Mucosa of rectum (tissue), 2 donors: ENCODE results near the gene TMA7.
"Not testable (repeated sequence)": the region's sequence is repeated elsewhere in the genome, so short reads cannot be mapped to it uniquely, and the experiment has no call there.

Experiments
- H3K27ac ChIP-seq, 2 donors: one replicate each; pipeline ENCODE4 v1.7.0; 2013; ENCODE audit warnings: inconsistent platforms in 2 of 2, low read depth in 2 of 2, low read length in 2 of 2
- H3K27me3 ChIP-seq, 2 donors: one replicate each; pipeline ENCODE4 v1.7.0; 2013; ENCODE audit warnings: low read length in 2 of 2; ENCODE audit not compliant: control insufficient read depth in 2 of 2, insufficient read depth in 2 of 2
- H3K36me3 ChIP-seq, 2 donors: one replicate each; pipeline ENCODE4 v1.7.0; 2013; ENCODE audit warnings: low read length in 2 of 2; ENCODE audit not compliant: control insufficient read depth in 2 of 2, insufficient read depth in 2 of 2
- H3K4me1 ChIP-seq, 2 donors: one replicate each; pipeline ENCODE4 v1.7.0; 2013; ENCODE audit warnings: low read length in 2 of 2, mild to moderate bottlenecking in 1 of 2; ENCODE audit not compliant: control insufficient read depth in 2 of 2, insufficient read depth in 2 of 2
- H3K4me3 ChIP-seq, 2 donors: one replicate each; pipeline ENCODE4 v1.7.0; 2013; ENCODE audit warnings: low read length in 2 of 2
- H3K9ac ChIP-seq, 2 donors: one replicate each; pipeline ENCODE4 v1.7.0; 2013; ENCODE audit warnings: low read length in 2 of 2, low read depth in 1 of 2, mild to moderate bottlenecking in 1 of 2
- H3K9me3 ChIP-seq, 2 donors: one replicate each; pipeline ENCODE4 v1.7.0; 2013; ENCODE audit warnings: low read length in 2 of 2; ENCODE audit not compliant: control insufficient read depth in 2 of 2
- donor health status: healthy.
- donor health status: Normal muscosa, but diverticular disease.

Gene TMA7

DNA sequence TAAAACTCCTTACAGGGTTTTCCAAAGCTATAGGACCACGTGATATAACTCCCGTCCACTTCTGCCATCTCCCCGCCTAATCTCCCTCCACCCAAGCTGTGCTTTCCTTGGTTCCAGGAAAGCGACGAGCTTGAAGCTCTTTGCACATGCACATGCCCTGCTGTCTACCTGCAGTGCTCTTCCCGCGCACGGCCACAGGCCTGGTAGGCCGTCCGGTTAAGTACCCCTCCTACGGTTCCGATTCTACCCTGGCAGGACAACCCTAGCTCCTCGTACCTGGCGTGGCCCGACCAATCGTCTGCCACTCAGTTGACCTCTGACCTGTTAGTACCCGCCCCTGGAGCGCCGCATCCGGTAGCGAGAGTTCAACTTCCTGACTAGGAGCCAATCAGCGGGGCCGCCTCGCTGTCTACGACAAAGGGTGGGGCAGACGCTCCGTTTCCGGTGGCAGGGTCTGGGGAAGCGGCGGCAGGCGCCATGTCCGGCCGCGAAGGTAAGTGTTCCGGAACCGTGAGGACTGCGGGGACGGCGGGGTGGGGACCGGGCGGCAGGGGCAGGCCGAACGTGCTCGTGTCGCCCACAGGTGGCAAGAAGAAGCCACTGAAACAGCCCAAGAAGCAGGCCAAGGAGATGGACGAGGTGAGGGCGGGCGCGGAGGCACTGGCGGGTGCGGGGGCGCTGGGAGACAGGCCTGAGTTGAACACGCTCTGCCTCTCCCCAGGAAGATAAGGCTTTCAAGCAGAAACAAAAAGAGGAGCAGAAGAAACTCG, at the start of gene TMA7, which contains the start of gene CCDC51:
Gene TMA7 (plus strand): TSS at position 438 of the 770 bp plus-strand sequence. CDS start 40 bp downstream, at position 478.
Gene CCDC51 (minus strand): TSS at position 300 of the 770 bp plus-strand sequence. CDS start 4,991 bp downstream, outside the sequence.
- Histone ChIP-seq H3K27me3 (no peaks in the 10 kb centered on the region), H3K27ac (peak within 1 kb of the TSS; percentile 94 to 96), H3K4me1 (peaks cover 17 to 20% of the 10 kb centered on the region in 2 donors), H3K9me3 (no peaks in the 10 kb centered on the region), H3K36me3 (peaks cover 5 to 19% of the 10 kb centered on the region in 2 donors), H3K9ac (peak within 1 kb of the TSS; percentile 88 to 92), H3K4me3 (peak within 1 kb of the TSS; percentile 80 to 98)

DNA sequence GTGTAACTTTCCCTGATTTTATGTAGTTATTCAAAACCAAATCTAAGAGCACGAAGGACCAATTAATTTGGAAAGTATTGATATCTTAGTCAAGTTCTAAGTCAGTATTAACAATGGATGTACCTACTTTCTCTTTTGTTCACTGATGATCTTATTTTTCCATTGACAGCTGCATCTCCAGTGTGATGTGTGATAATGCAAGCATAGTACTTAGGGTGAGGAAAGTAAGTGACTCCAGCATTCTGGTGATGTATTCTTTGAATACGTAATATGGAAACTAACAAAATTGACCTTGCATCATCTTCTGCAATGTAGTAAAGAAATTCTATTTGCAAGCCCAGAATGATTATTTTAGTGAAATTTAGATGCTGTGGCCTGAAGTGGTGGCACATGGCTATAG, 45.7 kb upstream of the TMA7 start:
- Histone ChIP-seq H3K4me1 (no peaks in the 10 kb centered on the region), H3K36me3 (no peaks in the 10 kb centered on the region), H3K27ac (no peak overlapping the region), H3K27me3 (no peaks in the 10 kb centered on the region), H3K4me3 (no peak overlapping the region), H3K9ac (no peak overlapping the region), H3K9me3 (no peaks in the 10 kb centered on the region)

DNA sequence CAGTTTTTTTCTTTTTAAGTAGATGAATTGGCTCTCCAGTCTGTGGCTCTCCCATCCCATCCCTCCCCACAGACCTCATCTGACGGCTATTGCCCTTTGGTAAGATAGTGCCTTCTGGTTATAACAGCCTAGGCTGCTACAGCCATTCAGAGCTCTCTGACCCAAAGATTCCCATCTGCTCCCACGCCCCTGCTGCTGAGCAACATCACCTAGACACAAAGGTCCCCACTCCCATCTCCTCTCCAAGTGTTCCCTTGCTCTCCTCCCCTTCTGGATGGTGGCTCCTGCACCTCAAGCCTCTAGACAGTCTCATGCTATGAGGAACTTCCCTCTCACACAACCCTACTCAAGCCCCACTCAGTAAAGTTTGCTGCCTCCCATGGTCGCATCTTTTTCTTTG, 44.3 kb upstream of the TMA7 start:
- Histone ChIP-seq H3K4me1 (no peaks in the 10 kb centered on the region), H3K4me3 (no peak overlapping the region), H3K9me3 (no peaks in the 10 kb centered on the region), H3K27ac (no peak overlapping the region), H3K27me3 (no peaks in the 10 kb centered on the region), H3K9ac (no peak overlapping the region), H3K36me3 (no peaks in the 10 kb centered on the region)

DNA sequence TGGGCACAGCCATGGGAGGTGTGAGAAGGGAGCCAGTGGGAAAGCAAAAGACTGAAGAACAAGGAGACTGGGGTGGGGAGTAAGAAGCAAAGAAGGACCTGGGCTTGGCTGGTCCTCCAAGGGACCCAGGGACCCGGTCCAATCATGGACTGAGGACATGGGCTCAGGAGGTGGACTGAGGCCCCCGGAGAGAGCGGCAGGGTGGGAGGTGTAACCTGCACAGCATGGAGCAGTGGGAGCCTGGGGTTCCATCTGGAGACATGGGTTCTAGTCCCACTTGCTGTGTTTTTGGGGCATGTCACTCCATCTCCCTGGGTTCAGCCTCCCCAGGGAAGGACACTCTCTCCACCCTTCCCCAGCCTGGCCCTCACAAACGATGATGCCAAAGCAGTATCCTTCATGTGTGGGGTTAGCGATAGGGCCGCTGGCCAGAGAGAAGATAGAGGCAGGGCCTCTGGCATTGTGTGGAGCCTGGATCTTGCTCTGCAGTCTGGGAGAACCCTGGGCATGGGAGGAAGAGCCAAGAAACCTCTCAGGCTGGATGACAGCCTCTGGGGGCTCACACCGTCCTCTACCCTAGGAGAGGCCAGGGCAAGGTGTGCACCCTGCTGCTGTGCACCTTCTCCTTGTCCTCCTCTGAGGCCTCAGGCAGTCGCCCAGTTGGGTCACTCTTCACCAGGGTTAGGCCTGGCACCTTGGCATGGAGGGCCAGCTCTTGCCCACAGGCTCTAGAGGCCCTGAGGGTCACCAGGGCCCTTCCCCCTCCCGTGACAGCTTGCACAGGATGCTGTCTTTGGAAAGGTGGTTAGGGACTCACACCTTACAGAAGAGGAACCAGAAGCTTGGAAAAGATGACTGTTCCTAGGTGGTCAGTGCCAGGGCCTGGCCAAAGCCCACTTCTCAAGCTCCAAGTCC, 42.0 kb upstream of the TMA7 start:
- no peak overlapping the region for H3K27ac ChIP-seq
- no peaks in the 10 kb centered on the region for H3K9me3 ChIP-seq
- no peak overlapping the region for H3K9ac ChIP-seq
- H3K27me3 ChIP-seq = no peaks in the 10 kb centered on the region
- H3K4me3 ChIP-seq = no peak overlapping the region
- H3K4me1 ChIP-seq = no peaks in the 10 kb centered on the region
- peaks cover 0 to 1% of the 10 kb centered on the region in 2 donors for H3K36me3 ChIP-seq

DNA sequence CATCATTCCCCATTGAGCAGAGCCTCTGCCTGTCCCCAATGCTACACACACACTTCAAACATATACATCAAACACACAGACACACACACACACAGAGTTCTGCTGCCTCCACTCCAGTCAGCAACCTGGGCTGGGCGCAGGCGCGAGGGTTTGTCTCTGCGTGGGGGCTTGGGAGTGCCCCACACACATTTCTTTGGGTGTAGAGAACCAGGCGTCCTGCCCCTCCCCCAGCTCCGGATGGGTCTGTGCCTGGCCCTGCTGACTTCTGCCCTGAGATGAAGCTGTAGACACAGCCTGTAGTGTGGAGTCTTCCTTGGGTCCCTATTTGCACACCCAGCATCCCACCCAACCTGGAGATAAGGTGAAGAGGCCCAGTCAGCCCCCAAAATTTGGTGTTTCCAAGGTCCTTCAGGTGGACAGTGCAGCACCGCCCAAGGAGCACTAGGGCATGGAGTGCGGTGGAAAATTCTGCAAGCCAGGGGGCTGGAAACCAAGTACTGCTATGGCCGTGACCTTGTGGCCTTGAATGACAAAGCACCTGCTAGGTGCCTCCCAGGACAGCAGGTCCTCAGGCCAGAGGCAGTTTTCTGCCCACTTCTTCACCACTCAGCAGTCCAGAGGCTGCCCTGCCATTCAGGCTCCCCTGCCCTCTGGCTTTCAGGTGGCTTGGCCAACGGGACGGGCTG, 41.2 kb upstream of the TMA7 start:
- Histone ChIP-seq H3K9me3 (no peaks in the 10 kb centered on the region), H3K27me3 (no peaks in the 10 kb centered on the region), H3K9ac (no peak overlapping the region), H3K36me3 (peaks cover 0 to 8% of the 10 kb centered on the region in 2 donors), H3K27ac (no peak overlapping the region), H3K4me1 (no peaks in the 10 kb centered on the region), H3K4me3 (no peak overlapping the region)

DNA sequence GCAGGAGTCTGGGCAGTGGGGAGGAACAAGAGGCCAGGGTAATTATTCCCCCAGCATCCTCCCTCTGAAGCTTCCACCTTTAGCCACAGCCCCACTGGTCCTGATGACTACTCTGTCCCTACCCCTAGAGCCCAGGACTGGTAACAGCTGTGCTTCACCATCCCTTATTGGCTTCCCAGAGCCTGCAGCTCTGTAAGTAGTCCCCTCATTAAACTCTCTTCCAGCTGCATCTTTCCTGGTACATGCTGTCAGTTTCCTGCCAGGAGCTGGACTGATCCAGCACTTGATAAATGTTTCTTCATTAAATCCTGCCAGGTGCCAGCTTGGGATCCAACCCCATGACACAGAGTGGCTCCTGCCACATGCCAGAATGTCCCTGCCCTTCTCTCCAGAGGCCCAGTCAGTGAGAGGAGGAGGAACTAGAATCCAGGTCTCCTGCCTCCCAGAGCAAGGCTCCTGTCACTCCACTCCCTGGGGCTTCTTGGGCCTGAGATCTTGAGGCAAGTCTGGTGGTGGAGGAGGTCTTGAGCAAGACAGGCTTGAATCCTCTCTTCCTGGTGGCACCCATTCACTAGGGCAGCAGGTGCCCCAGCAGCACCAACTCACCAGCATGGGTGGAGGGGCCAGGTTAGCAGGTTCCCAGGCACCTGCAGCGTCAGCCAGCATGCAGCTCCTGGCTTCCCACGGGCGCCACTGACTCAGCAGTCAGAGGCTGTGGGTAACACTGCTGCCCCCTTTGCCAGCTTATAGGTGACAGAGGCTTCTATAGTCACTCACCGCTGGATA, 40.5 kb upstream of the TMA7 start:
- no peaks in the 10 kb centered on the region for H3K4me1 ChIP-seq
- H3K27ac ChIP-seq = no peak overlapping the region
- no peaks in the 10 kb centered on the region for H3K27me3 ChIP-seq
- no peaks in the 10 kb centered on the region for H3K9me3 ChIP-seq
- no peak overlapping the region for H3K9ac ChIP-seq
- H3K36me3 ChIP-seq = peaks cover 5 to 13% of the 10 kb centered on the region in 2 donors
- no peak overlapping the region for H3K4me3 ChIP-seq

DNA sequence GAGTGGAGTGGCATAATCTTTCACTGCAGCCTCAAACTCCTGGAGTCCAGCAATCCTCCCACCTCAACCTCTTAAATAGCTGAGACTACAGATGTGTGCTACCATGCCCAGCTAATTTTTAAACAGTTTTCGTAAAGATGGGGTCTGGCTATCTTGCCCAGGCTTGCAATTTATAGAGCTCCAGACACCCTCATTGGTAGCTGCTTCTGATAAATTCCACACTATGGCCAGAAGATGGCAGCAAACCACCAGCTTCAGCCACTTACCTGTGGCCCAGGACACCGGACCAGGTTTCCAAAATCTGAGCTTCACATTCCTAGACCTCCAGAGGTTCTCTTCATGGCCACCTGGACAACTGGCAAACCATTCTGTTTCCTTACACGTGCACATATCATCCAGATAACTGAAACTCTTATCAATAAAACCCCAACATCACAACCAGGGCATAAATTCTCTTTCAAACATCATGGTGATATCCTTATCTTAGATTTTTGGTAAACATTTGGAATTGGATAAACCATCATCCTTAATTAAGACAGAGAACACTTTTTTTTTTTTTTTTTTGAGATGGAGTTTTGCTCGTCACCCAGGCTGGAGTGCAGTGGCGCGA, 39.1 kb upstream of the TMA7 start:
- Histone ChIP-seq H3K4me1 (no peaks in the 10 kb centered on the region), H3K27ac (no peak overlapping the region), H3K9me3 (no peaks in the 10 kb centered on the region), H3K9ac (no peak overlapping the region), H3K27me3 (no peaks in the 10 kb centered on the region), H3K4me3 (no peak overlapping the region), H3K36me3 (peaks cover 10 to 22% of the 10 kb centered on the region in 2 donors)

DNA sequence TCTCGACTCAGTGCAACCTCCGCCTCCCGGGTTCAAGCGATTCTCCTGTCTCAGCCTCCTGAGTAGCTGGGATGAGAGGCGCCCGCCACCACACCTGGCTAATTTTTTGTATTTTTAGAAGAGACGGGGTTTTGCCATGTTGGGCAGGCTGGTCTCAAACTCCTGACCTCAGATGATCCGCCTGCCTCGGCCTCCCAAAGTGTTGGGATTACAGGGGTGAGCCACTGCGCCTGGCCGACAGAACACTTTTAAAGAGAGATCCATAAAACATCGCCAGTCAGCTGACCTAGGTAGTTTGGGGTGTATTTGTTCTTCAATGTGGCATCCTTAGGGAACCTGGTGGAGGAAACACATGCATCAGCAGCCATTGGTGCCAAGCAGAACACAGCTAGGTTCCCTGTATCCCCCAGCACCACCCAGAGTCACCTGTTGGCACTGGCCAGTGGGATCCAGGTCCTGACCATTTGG, 38.6 kb upstream of the TMA7 start:
- H3K4me3 ChIP-seq, H3K4me1 ChIP-seq, H3K9me3 ChIP-seq, H3K9ac ChIP-seq, H3K27me3 ChIP-seq: not testable (repeated sequence)
- peak overlapping the region; percentile 35 to 40 for H3K27ac ChIP-seq
- H3K36me3 ChIP-seq = peaks cover 10 to 25% of the 10 kb centered on the region in 2 donors

DNA sequence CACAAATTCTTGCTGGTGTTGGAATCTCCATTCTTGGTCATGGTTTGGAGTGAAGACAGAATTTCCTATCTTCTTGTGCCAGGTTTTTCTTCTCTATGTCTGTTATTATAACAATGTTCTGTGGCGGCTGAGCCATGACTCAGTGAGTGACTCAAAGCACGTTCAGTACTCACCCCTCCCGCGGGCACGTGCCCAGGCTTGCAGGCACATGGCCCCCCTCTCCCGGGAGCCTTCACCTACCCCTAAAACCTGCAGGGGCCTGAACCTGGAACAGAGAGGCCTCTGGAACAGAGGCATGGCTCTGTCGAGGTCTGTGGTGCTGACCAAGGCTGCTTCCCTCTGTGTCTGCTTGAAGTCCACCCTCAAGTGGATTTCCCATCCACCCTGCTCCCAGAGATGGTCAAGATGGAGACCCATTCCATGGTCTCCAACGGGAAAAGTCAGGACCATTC, 37.8 kb upstream of the TMA7 start:
- Histone ChIP-seq H3K36me3 (peaks cover 18 to 25% of the 10 kb centered on the region in 2 donors), H3K4me1 (no peaks in the 10 kb centered on the region), H3K27me3 (no peaks in the 10 kb centered on the region), H3K9me3 (no peaks in the 10 kb centered on the region), H3K4me3 (no peak overlapping the region), H3K27ac (peak overlapping the region; percentile 45 to 50), H3K9ac (no peak overlapping the region)
